Stimulated activated CD8-positive, alpha-beta memory T cell treated with anti-CD3 and anti-CD28 coated beads, Interleukin-7, amount 100 ng/mL, for 48 hours (primary cell): ENCODE results near the gene ZNF235.
"Not testable (repeated sequence)": the region's sequence is repeated elsewhere in the genome, so short reads cannot be mapped to it uniquely, and the experiment has no call there.

Source experiments
- DNase-seq, 2 donors: peaks; one replicate each; pipeline ENCODE4 v3.0.0-alpha.2; 2020; ENCODE audit warnings: low read depth in 1 of 2; ENCODE audit errors: extremely low read depth in 1 of 2

Gene ZNF235

DNA sequence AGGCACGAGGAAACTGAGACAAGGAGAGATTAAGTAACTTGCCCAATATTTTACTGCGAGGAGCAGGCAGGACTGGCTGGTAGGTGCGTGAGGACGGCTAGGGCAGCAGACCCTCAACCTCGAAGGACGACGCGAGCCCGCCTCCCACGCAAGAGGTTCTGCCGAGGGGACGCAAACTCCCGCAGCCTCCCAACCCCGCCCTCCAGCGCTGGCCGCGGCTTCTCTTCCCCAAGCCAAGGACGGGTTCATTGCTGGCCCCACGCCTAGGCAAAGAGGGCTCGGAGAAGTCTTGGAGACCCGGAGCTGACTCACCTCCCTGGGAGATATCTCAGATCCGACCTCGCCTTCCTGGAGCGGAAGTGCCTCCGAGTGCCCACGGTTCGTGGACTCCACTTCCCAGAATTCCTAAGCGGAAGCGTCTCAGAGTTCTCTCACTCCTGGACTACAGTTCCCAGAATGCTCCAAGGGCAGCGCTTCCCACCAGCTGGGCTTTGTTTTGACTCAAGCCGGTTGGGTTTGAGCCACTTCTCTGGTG is at the start of gene ZNF235:
Gene ZNF235 (minus strand): TSS at position 367 of the 535 bp plus-strand sequence. CDS start 1,621 bp downstream, outside the sequence.
- peak; percentile 49 to 78 for DNase-seq

DNA sequence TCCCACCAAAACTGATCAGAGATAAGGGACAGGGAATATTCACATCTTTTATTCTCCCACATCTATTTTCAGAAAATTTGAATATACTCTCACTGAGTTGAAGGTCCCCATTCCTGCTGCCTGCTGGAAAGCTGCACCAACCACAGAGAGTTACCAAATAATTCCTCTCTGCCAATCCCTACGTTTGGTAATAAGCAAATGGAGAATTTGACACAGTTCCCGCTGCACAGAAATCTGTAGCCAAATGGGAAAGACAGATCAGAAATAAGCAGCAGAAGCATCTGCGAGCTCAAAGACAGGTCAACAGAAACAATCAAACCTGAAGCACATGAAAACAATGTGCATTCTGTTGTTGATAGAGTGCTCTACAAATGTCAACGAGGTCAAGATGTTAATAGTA is 41.7 kb upstream of the ZNF235 start:
- DNase-seq, result no peak

DNA sequence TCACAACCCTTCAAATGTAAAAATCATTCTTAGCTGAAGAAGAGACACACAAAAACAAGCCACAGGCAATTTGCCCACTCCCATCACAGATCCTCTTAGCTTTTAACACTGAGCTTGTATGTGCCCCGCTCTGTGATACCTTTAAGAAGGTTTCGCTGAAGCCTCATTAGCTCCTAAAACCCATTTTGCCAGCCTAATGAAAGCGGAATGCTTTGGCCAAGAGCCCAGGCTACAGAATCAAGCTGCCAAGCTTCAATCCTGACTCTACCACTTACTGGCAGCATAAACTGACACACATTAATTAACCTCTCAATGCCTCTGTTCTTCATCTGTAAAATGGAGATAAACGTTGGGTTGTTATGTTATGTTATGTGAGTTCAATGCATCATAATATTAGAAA is 41.1 kb upstream of the ZNF235 start:
- no peak for DNase-seq

DNA sequence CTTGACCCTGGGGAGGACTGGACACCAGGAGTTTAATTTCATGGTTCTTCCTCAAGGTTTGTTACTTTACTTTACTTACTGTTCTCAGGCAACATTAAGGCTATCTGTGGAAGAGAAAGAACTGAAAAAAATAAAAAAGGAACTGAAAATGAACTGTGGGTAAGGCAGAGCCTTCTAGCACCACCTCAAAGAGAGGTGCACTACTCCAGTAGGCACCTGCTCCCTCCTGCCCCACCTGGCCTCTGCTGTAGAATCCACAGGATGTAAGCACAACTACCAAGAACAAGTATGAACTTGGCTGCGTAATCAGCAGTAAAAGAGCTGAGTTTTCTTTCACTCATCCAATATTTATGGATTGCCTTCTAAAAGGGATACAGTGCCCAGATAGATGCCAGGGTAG is 39.4 kb upstream of the ZNF235 start:
- DNase-seq, result no peak

DNA sequence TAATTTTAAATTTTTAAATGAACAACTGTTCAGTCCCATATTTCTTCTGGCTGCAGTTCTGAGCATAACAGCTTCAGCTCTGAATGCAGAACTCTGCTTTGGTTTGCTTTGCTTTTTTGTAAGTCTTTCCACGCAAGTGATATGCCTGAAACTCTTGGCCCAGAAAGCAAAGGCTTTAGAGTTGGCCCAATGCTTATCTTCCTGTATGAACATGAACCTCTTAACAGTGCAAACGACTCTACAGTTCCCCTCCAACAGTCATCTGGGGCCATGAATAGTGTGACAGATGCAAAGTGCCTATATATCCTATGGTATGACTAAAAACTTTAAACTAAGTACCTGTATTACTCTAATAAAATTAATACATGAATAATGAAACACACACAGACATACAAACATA is 37.0 kb upstream of the ZNF235 start:
- DNase-seq, result no peak

DNA sequence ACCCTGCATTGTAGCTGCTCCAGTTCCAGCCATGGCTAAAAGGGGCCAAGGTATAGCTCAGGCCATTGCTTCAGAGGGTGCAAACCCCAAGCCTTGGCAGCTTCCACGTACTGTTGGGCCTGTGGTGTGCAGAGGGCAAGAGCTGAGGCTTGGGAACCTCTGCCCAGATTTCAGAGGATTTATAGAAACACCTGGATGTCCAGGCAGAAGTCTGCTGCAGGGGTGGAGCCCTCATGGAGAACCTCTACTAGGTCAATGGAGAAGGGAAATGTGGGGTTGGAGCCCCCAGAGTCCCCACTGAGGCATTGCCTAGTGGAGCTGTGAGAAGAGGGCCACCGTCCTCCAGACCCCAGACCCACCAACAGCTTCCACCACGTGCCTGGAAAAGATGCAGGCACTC is 29.8 kb upstream of the ZNF235 start:
- DNase-seq, result not testable (repeated sequence)

DNA sequence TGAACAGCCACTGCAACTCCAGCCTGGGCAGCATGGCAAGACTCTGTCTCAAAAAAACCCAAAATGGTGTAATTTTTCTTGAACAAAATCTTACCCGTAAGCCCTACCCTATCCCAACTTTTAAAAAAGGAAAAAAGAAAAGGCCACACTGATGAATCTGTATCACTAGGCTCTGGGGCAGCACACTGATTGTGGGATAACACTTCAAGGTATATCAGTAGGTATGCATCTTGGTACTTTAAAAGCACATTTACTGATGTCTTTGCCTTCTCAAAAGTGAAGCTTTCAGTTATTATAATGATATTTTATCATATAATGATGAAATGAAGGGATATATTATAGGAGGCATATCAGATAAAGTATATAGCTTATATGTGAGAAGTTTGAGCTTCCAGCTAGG is 27.3 kb upstream of the ZNF235 start:
- no peak for DNase-seq

DNA sequence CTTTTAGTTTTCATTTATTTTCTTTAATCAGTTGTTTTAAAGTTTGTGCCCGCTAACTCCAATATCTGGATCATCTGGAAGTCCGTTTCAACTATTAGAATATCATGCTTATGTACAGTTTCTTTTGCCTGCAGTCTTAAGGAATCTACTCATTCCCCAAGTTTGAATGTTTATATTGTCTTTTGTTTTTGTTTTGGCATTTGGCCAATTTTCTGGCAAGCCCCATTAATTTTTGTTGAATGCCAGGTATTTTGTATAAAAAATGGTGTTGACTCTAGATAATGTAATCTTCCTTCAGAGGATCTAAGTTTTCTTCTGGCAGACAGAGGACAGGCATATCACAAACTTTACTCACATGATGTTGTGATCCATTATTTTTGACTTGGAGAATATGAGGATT is 11.1 kb upstream of the ZNF235 start:
- DNase-seq, result no peak

DNA sequence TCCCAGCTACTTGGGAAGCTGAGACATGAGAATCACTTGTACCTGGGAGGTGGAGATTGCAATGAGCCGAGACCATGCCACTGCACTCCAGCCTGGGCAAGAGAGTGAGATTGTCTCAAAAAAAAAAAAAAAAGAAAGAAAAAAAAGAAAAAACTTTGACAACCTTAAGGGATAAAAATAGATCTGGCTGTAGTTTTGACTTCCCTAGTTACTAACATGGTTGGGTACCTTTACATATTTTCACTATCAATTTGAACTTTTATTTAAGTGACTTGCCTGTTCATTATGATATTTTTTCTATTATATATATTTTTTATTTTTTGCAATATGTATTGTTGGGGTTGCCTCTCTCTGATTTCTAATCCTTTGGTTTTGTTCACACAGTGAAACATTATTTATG is 8.4 kb upstream of the ZNF235 start:
- no peak for DNase-seq

DNA sequence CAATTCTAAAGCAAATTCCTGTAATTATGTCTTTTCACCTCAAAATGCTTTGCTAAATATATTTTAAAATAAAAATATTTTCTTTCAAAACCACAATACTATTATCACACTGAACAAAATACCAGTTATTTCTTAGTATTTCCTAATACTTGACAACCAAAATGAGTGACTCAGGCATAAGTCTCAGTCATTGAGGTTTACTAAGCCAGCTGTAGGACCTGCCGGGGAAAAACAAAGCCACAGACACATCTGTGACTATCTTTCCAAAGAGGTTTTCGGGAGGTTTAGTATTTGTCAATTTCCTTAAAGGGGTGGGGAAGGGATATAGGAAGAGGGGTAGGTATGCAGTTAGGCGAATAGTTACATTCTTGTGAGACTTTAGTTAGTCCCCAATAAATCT is 3.2 kb upstream of the ZNF235 start:
- DNase-seq, result no peak

DNA sequence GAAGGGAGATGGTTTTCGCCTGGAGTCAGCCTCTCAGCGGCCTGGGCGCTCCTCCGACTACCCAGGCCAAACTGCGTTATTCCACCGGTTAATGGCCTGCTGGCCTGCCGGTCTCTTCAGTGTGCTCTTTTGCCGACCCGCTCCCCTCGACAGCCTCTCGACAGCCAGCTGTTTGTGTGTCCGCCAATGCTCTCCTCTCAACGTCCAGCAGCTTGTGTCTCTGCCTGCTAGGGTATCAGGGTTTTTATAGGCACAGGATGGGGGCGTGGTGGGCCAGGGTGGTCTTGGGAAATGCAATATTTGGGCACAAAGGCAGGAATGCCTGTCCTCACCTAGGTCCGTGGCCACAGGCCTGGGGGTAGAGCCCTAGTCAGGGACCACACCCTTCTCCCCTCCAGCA is 1.5 kb upstream of the ZNF235 start:
- no peak for DNase-seq

DNA sequence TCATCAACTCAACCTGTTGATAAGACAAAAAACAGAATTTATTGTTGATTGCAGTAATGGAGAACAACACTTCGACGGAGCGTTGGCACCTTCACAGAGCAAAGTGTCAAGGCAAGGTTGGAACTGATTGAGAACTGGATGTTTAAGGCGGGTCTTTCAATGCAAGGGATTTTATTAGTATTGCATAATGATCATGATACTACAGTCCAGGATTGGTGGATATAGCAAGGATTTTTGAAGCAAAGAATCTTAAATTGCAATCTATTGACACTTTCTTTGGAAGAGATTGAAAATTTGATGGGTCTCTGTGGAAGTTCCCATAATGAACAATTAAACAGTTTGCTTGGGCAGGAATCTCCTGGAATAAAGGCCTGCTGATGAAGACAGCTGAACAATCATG is 632 bp upstream of the ZNF235 start:
- DNase-seq, result no peak

DNA sequence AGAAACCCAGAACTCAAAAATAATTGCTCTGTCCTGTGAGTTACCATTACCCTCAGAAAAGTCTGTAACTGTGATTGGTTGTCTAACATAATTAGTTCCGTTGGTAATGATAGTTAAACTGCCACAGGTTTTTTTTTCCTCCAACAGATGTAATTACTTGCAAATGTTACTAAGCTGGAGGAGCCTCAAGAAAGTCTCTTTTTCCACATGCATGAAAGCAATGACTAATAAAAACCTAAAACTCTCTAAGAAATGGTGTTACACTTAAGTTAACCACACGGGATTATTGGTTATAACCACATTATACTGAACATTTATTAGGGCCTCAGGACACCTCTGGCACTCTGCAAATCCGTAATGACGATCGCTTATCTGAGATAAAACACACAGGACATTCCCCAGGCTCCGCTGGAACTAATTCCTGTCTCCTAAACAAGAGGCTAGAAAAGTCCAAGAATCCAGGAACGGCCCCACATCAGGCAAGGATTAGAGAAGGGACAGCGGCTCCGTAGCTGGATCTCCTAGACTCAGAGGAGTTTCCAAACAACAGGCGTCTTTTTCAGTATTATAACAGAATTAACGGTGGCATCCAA is 753 bp downstream of the ZNF235 start:
- DNase-seq, result no peak

DNA sequence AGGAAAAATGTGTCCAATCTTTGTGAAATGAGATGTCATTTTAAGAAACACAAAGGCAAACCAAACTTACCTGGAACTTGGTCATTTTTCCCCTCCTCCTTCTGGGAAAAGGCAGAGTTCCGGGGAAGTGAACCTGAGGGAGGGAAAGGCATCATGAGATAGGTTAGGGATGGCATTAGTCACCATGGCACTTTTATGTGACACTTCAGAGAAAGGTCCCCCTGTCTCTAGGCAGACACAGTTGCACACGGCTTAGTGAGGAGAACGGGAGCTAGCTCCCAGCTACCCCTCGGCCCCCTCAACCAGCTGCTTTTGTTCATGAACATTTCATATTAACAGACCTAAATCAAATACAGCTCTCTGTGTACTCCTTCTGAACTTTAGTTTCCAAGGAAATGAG is 1.5 kb downstream of the ZNF235 start:
- no peak for DNase-seq

DNA sequence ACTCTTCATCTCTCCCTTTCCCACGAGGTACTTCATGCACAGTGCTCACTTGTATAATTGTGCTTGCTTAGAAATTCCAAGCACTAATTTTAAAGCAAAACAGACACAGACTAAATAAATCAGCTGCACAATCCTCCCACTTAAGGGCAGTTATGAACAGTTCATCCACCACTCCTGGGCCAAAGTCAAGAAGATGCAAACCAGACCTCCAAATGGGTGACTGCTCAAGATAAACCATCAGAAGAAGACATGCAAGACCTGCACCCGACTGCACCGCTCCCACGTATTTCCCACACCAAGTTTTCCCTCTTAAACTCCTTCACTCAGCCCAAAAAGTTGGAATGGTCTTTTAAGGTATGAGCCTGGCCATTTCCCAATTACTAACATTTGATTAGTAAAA is 19.9 kb downstream of the ZNF235 start:
- DNase-seq, result no peak

DNA sequence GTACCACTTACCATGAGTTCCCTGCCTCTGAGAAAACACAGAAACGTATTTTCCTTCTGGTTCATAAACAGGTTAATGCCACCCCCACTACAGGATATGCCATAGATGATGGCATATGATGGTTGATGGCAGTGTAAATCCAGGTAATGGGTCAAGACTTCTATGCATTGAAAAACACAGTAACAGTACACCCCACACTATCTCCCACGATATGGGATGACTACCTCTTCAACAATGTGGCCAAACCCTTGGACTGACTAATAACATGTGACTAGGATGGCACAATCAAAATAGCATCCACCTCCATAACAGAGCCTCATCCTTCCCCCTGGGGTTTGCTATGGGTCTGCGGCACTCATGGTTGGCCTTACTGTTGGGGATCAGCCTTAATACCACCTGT is 22.0 kb downstream of the ZNF235 start:
- no peak for DNase-seq

DNA sequence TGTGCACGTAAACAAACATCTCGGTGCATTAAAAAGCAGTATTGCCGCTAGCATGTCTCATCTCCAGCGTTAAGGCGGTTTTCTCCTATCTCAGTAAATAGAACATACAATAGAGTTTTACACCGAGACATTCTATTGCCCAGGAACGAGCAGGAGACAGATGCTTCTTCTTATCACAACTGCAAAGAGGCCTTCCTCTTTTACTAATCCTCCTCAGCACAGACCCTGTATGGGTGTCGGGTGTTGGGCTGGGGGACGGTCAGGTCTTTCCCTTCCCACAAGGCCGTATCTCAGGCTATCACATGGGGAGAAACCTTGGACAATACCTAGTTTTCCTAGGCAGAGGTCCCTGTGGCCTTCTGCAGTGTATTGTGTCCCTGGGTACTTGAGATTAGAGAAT is 23.9 kb downstream of the ZNF235 start:
- DNase-seq, result no peak

DNA sequence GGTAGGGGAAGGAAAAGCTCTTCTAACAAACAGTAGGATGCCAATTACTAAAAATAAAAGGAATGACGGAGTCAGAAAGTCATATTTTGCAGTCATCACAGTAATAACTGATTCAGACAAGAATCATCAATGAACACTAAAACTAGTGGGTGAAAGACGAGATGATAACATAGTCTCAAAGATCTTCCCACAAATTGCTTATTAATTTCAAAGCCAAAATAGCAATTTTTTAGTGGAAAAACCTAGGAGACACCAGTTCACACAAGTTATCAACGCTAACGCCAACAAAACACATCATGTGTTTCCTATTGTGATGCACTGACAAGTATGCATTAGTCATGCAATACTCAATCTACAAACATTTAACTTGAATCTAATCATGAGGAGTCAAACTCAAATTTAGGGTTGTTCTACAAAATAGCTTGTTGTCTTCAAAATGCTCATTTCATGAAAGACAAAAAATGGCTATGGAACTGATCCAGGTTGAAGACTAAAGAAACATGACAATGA is 26.6 kb downstream of the ZNF235 start:
- DNase-seq, result no peak

DNA sequence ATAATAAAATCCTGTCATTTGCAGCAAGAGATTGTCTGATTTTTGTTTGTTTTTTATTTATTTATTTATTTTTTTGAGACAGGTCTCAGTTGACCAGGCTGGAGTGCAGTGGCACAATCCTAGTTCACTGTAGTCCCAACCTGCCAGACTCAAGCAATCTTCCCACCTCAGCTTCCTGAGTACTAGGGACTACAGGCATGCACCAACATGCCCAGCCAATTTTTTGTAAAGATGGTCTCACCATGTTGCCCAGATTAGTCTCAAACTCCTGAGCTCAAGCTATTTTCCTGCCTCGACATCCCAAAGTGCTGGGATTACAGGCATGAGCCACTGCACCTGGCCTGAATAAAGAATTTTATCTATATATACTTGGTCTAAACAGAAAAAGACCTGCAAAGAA is 27.5 kb downstream of the ZNF235 start:
- DNase-seq, result no peak

DNA sequence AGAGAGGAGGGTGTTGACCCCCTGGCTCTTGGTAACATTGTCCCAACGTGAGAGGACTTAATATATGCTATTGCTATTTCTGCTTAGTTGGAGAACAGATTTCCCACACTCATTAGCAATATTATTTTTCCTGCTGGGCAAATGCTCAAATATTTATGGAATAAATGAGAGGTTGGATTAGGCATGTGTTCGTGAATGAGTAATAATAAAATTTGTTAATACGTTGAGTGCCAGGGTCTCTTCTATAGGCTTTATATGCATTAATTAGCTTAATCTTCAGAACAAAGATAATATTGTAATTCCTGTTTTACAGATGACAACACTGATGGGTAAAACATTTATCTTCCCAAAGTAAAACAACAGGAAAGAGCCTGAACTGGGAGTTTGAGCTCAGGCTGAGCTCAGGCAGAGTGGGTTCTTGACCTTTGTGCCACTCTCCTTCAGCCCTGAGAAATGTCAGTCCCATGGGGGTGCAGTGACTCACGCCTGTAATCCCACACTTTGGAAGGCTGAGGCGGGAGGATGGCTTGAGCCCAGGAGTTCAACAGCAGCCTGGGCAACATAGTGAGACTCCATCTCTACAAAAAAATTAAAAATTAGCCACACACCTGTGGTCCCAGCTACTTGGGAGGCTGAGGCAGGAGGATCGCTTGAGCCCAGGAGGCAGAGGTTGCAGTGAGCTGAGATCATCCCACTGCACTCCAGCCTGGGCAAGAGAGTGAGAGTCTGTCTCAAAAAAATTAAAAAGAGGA is 44.0 kb downstream of the ZNF235 start:
- DNase-seq, result no peak

DNA sequence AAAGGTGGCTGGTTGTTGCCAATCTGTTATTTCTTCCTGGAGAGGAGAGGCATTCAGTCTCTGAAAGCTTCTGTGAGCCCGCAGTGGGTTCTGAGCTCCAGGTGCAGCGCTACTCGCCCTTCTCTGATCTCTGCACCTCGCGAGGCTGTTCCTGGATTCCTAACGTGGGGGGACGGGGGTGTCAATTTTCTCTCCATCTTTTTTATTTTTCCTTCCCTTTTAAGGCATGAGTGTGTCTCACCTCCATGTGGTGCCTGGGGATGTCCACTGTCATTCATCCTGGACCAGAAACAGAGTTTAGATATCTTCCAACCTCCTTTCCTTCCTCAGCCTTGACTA is 44.5 kb downstream of the ZNF235 start:
- no peak for DNase-seq

DNA sequence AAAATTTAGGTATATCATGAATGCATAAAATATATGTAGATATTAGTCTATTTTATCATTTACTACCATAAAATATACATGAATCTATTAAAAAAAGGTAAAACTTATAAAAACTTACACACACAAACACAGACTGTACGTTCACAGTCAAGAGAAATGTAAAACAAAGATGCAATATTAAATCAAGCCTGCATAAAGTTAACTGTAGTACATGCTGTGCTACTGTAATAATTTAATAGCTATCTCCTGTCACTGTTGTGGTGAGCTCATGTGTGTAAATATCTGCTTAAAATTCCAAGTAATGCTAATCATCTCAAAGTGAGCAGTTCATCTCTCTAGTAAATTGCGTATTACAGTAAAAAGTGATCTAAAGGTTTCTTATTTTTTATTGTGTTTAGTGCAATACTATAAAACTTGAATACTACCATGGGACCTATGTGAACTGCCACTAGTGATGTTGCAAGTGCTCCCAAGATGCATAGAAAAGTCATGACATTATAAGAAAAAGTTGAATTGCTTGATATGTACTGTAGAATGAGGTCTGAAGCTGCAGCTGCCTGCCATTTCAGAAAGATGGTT is 45.9 kb downstream of the ZNF235 start:
- no peak for DNase-seq
